Measurements from ENCODE around the gene CARD19.

DNA sequence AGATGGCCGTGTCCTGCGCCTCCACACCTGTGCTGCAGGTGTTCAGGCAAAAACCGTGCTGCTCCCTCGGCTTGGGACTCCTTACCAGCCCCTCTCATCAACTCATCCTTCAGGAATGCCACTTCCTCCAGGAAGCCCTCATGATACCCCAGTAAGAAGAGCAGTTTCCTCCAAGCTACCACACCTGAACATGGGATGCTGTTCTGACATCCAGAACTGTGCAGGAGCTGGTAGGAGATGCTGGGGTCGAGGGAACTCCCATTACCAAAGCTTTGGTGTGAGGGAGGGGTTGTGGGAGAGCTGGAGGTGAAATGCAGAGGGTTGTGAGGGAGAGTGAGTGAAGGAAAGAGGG, 18.9 kb downstream of the CARD19 start:
- TF ChIP-seq, protein P1, sequence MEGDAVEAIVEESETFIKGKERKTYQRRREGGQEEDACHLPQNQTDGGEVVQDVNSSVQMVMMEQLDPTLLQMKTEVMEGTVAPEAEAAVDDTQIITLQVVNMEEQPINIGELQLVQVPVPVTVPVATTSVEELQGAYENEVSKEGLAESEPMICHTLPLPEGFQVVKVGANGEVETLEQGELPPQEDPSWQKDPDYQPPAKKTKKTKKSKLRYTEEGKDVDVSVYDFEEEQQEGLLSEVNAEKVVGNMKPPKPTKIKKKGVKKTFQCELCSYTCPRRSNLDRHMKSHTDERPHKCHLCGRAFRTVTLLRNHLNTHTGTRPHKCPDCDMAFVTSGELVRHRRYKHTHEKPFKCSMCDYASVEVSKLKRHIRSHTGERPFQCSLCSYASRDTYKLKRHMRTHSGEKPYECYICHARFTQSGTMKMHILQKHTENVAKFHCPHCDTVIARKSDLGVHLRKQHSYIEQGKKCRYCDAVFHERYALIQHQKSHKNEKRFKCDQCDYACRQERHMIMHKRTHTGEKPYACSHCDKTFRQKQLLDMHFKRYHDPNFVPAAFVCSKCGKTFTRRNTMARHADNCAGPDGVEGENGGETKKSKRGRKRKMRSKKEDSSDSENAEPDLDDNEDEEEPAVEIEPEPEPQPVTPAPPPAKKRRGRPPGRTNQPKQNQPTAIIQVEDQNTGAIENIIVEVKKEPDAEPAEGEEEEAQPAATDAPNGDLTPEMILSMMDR (IDR thresholded peaks at IDR 0.05): no peak
- no peak for TF ChIP-seq POLR2A (IDR thresholded peaks at IDR 0.05)
